ENCODE data around the gene SECTM1. TPM values are rescaled to one million over a fixed set of nuclear protein-coding genes. Genes with fewer than 3 reads are reported as not detected.

Gene SECTM1
- total and polyA plus RNA-seq, 9 of the 15 experiments (the other 6 are each of a cell fraction or from before 2014, with no cell fraction given), result 0.11 to 0.46 (median 0.18) TPM; not detected in 6

- BruUV-seq (replicated peaks), result no TSS peak
- intact Hi-C loops (cut with micrococcal nuclease), result no loop called here
- ChIA-PET CTCF (ENCODE audit: low intra/inter-chr PET ratio) (no interaction called here), POLR2A (interaction anchor here (0.6 to 1.3 kb wide), 3 partner anchors 8 to 28 kb away, joined by 3 to 4 read pairs (median 3); no protein-coding TSS in a partner anchor)
- peak overlapping the region in 1 of 2 experiments; percentile 32; a peak in 1 of 4 replicates for H3K9ac ChIP-seq (ENCODE audit: insufficient read depth in 1 of 2, low read depth in 2 of 2, low read length in 2 of 2)
- in situ Hi-C loops (cut with MboI), result no loop called here
- H3K9me3 ChIP-seq (replicated peaks; ENCODE audit: control insufficient read depth, insufficient read depth, low read depth, low read length), result no peaks in the 10 kb centered on the region
- 66% methylated on average over 13 of the region's 37 CpGs for WGBS (ENCODE audit: insufficient coverage, low coverage, missing lambda C conversion rate)
- no peaks in the 10 kb centered on the region for H3K27me3 ChIP-seq (ENCODE audit: control insufficient read depth in 2 of 2, insufficient read depth in 2 of 2, low read length in 2 of 2)
- ATAC-seq (no peak), DNase-seq (ENCODE audit: extremely low read depth in 1 of 4, low spot score in 3 of 4) (no peak), FAIRE-seq (no peak)
- no peak overlapping the region for H3K4me3 ChIP-seq
- H2AFZ ChIP-seq (ENCODE audit: low read depth, low read length), result no peak overlapping the region
- H3K27ac ChIP-seq (ENCODE audit: extremely low read depth, low read depth, low read length), result no peak overlapping the region
- no peaks in the 10 kb centered on the region for H3K79me2 ChIP-seq (ENCODE audit: control insufficient read depth, insufficient read depth, low read length)
- no peaks in the 10 kb centered on the region for H3K9me1 ChIP-seq (ENCODE audit: control insufficient read depth, insufficient read depth, low read length)
- H3K4me2 ChIP-seq (ENCODE audit: insufficient read depth, low read length), result no peak overlapping the region
- no peaks in the 10 kb centered on the region for H3K36me3 ChIP-seq (ENCODE audit: control insufficient read depth, insufficient read depth, low read length)
- no peaks in the 10 kb centered on the region for H4K20me1 ChIP-seq (replicated peaks; ENCODE audit: control insufficient read depth, insufficient read depth, low read length)
- peaks cover 0 to 58% of the 10 kb centered on the region in 2 experiments; a peak in 3 of 5 replicates for H3K4me1 ChIP-seq (replicated peaks in 1 of 2; ENCODE audit: control insufficient read depth in 2 of 2, insufficient read depth in 2 of 2, low read length in 2 of 2)
- TF ChIP-seq KAT8 (IDR thresholded peaks at IDR 0.05; ENCODE audit: low read depth), result no peak
- TF ChIP-seq RBM17 (IDR thresholded peaks at IDR 0.05; ENCODE audit: borderline replicate concordance, low read depth, low read length), result no peak
- no peak for TF ChIP-seq SUPT5H (IDR thresholded peaks at IDR 0.05)
- no peak for TF ChIP-seq ZBTB8A (IDR thresholded peaks at IDR 0.05; ENCODE audit: partially characterized antibody)
- no peak for TF ChIP-seq ZBTB5 (IDR thresholded peaks at IDR 0.05)
- TF ChIP-seq SIX5 (IDR thresholded peaks at IDR 0.05; ENCODE audit: borderline replicate concordance in 1 of 2, insufficient read depth in 1 of 2, low read depth in 1 of 2, low read length in 2 of 2), result no peak
- no peak for TF ChIP-seq ETV6 (IDR thresholded peaks at IDR 0.05; ENCODE audit: borderline replicate concordance in 1 of 2, low read depth in 2 of 2, low read length in 1 of 2)
- TF ChIP-seq ETV6 (CRISPR knock-in tag; IDR thresholded peaks at IDR 0.05; ENCODE audit: borderline replicate concordance), result no peak
- TF ChIP-seq PPARD (CRISPR knock-in tag; IDR thresholded peaks at IDR 0.05), result no peak
- TF ChIP-seq NBN (IDR thresholded peaks at IDR 0.05; ENCODE audit: low read depth), result no peak
- no peak for TF ChIP-seq MITF (IDR thresholded peaks at IDR 0.05)
- no peak for TF ChIP-seq NR2C1 (IDR thresholded peaks at IDR 0.05)
- TF ChIP-seq NR2C1 (tag; IDR thresholded peaks at IDR 0.05), result no peak
- no peak for TF ChIP-seq RBM25 (IDR thresholded peaks at IDR 0.05; ENCODE audit: low read depth, low read length, severe bottlenecking)
- TF ChIP-seq KHSRP (IDR thresholded peaks at IDR 0.05), result no peak
- no peak for TF ChIP-seq MXD1 (CRISPR knock-in tag; IDR thresholded peaks at IDR 0.05; ENCODE audit: borderline replicate concordance, poor library complexity, severe bottlenecking)
- no peak for TF ChIP-seq ZNF282 (CRISPR knock-in tag; IDR thresholded peaks at IDR 0.05)
Measured at GRCh38 chr17:82373731-82374625, 40.4 kb upstream of the SECTM1 start.
